Measurements from ENCODE around the gene DNM3. TPM values are rescaled to one million over a fixed set of nuclear protein-coding genes. Genes with fewer than 3 reads are reported as not detected.

DNM3 gene
- total and polyA plus RNA-seq, 2 of the 8 experiments (the other 6 are each of a cell fraction or from before 2014, with no cell fraction given), result 2.0 to 8.5 TPM

DNA sequence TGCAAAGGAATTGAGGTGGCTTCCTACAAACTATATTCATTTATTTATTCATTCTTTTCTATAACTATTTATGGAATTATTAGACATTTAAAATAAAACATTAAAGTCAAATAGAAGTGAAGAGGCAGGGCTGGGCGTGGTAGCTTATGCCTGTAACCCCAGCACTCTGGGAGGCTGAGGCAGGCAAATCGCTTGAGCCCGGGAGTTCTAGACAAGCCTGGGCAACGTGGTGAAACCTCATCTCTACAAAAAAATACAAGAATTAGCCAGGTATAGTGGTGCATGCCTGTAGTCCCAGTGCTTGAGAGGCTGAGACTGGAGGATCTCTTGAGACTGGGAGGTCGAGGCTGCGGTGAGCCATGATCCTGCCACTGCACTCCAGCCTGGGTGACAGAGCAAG is 23.8 kb downstream of the DNM3 start (continued):
- TF ChIP-seq TAF7 (optimal IDR thresholded peaks at IDR 0.05; ENCODE audit: borderline replicate concordance, low read depth, low read length), result no peak
- no peak for TF ChIP-seq CBX5 (IDR thresholded peaks at IDR 0.05; ENCODE audit: low read depth, low read length)
- TF ChIP-seq HDAC6 (IDR thresholded peaks at IDR 0.05; ENCODE audit: low read depth, low read length), result no peak
- no peak for TF ChIP-seq ZNF274 (IDR thresholded peaks at IDR 0.05; ENCODE audit: borderline replicate concordance, extremely low read depth, low read length)
- no peak for TF ChIP-seq SIRT6 (IDR thresholded peaks at IDR 0.05; ENCODE audit: low read length)

Data from H1 (cell line).